ENCODE measurements around the gene AP1AR.
"Not testable (repeated sequence)": the region's sequence is repeated elsewhere in the genome, so short reads cannot be mapped to it uniquely, and the experiment has no call there.

Gene AP1AR

GRCh38 chr4:112231779-112232713, at the start of gene AP1AR:
Gene AP1AR (plus strand): TSS chr4:112231787. CDS start chr4:112232092, 305 bp downstream.
- peak; percentile 87 for DNase-seq

- DNase-seq = no peak
Observed at GRCh38 chr4:112182604-112183003, 49.0 kb upstream of the AP1AR start.

GRCh38 chr4:112183252-112183651, 48.3 kb upstream of the AP1AR start:
- DNase-seq = no peak

- no peak for DNase-seq
Observed at GRCh38 chr4:112184438-112184837, 47.1 kb upstream of the AP1AR start.

- DNase-seq = no peak
Observed at GRCh38 chr4:112185334-112185733, 46.3 kb upstream of the AP1AR start.

GRCh38 chr4:112185740-112186670, 45.6 kb upstream of the AP1AR start:
- DNase-seq = no peak

GRCh38 chr4:112189754-112190153, 41.8 kb upstream of the AP1AR start:
- no peak for DNase-seq

- no peak for DNase-seq
Observed at GRCh38 chr4:112190684-112191083, 40.9 kb upstream of the AP1AR start.

GRCh38 chr4:112196461-112196860, 35.1 kb upstream of the AP1AR start:
- no peak for DNase-seq

- DNase-seq = no peak
Observed at GRCh38 chr4:112199041-112199440, 32.5 kb upstream of the AP1AR start.

GRCh38 chr4:112201915-112202505, 29.6 kb upstream of the AP1AR start:
- no peak for DNase-seq

- no peak for DNase-seq
Observed at GRCh38 chr4:112203593-112203992, 28.0 kb upstream of the AP1AR start.

- no peak for DNase-seq
Observed at GRCh38 chr4:112206431-112206830, 25.2 kb upstream of the AP1AR start.

GRCh38 chr4:112208137-112209095, 23.2 kb upstream of the AP1AR start:
- DNase-seq = not testable (repeated sequence)

- DNase-seq = no peak
Observed at GRCh38 chr4:112210777-112211176, 20.8 kb upstream of the AP1AR start.

GRCh38 chr4:112213091-112213490, 18.5 kb upstream of the AP1AR start:
- DNase-seq = no peak

GRCh38 chr4:112213856-112214255, 17.7 kb upstream of the AP1AR start:
- no peak for DNase-seq

- no peak for DNase-seq
Observed at GRCh38 chr4:112214390-112215264, 17.0 kb upstream of the AP1AR start.

GRCh38 chr4:112219826-112220366, 11.7 kb upstream of the AP1AR start:
- DNase-seq = no peak

- DNase-seq = no peak
Observed at GRCh38 chr4:112222219-112222955, 9.2 kb upstream of the AP1AR start.
